Measurements from ENCODE around the gene GALNT9. TPM values are rescaled to one million over a fixed set of nuclear protein-coding genes. Genes with fewer than 3 reads are reported as not detected.

Gene GALNT9
- total and polyA plus RNA-seq, 2 donors (not counting 1 experiment from before 2014, with no cell fraction given) = 0.71 to 2.4 TPM

- Mint-ChIP-seq H3K4me1 (peaks cover 26% of the 10 kb centered on the region), H3K27ac (no peak overlapping the region), H3K27me3 (no peaks in the 10 kb centered on the region), H3K9me3 (ENCODE audit: insufficient read depth) (no peaks in the 10 kb centered on the region), H3K4me3 (no peak overlapping the region)
- no peak overlapping the region for H3K27ac ChIP-seq (ENCODE audit: low read length in 2 of 2)
- no peak overlapping the region for H3K9ac ChIP-seq (ENCODE audit: low read length)
- no peak overlapping the region for H3K4me3 ChIP-seq (ENCODE audit: control extremely low read depth in 1 of 5, extremely low read depth in 1 of 5, insufficient read depth in 1 of 5, low read depth in 2 of 5, low read length in 4 of 5)
- WGBS (ENCODE audit: insufficient coverage) = 98% methylated on average over 38 of the region's 38 CpGs
- POLR2A ChIA-PET = interaction anchor here (0.6 kb wide), 1 partner anchor 108 kb away, joined by 6 read pairs; no protein-coding TSS in a partner anchor
- TF ChIP-seq CTCF (IDR thresholded peaks at IDR 0.05) (no peak), EZH2 (IDR thresholded peaks at IDR 0.05; ENCODE audit: borderline replicate concordance, insufficient read depth, low read depth, low read length, poor library complexity, severe bottlenecking) (no peak)
- peaks cover 19% of the 10 kb centered on the region for H4K20me1 ChIP-seq (ENCODE audit: control insufficient read depth, insufficient read depth, low read length, poor library complexity, severe bottlenecking)
- H3K79me2 ChIP-seq (ENCODE audit: control insufficient read depth, insufficient read depth, low read length) = peaks cover 48% of the 10 kb centered on the region
- CTCF ChIA-PET = no interaction called here
- intact Hi-C loops (cut with micrococcal nuclease) = loop anchor here (5.0 kb wide), 1 partner anchor 810 kb away; the partner anchor contains the start of gene ZNF605
- H2AFZ ChIP-seq (ENCODE audit: insufficient read depth, low read depth, low read length, poor library complexity, severe bottlenecking) = no peak overlapping the region
- H3K4me2 ChIP-seq (replicated peaks; ENCODE audit: low read depth, low read length, poor library complexity, severe bottlenecking) = no peak overlapping the region
- no peaks in the 10 kb centered on the region for H3K27me3 ChIP-seq (replicated peaks in 1 of 4; ENCODE audit: control extremely low read depth in 1 of 4, control insufficient read depth in 3 of 4, insufficient read depth in 4 of 4, low read length in 3 of 4)
- DNase-seq (no peak), ATAC-seq (ENCODE audit: low read depth) (no peak)
- no peaks in the 10 kb centered on the region for H3K9me3 ChIP-seq (ENCODE audit: control extremely low read depth in 1 of 3, control insufficient read depth in 2 of 3, insufficient read depth in 1 of 3, low read length in 2 of 3)
- H3K36me3 ChIP-seq (replicated peaks in 1 of 2; ENCODE audit: control extremely low read depth in 1 of 2, control insufficient read depth in 1 of 2, extremely low read depth in 1 of 2, insufficient read depth in 2 of 2, low read length in 1 of 2) = peaks cover 0 to 34% of the 10 kb centered on the region in 2 experiments
- H3K4me1 ChIP-seq (ENCODE audit: control insufficient read depth in 2 of 2, insufficient read depth in 2 of 2, low read length in 2 of 2) = peaks cover 14 to 18% of the 10 kb centered on the region in 2 donors
Observed at GRCh38 chr12:132147423-132148367, 181.7 kb downstream of the GALNT9 start.

Measured in B cell (primary cell).